ENCODE data around the gene PLA2G15.

Gene PLA2G15

GRCh38 chr16:68237243-68238028 is 7.7 kb upstream of the PLA2G15 start (continued):
- TF ChIP-seq TRIM28 (IDR thresholded peaks at IDR 0.05; ENCODE audit: borderline replicate concordance, low read length) (peak; percentile 25; the same call in 1 of the 2 replicates), ZBTB8A (tag by site-specific recombination; IDR thresholded peaks at IDR 0.05) (peak; percentile 66), ZNF768 (tag by site-specific recombination; IDR thresholded peaks at IDR 0.05) (no peak; the same call in 1 of the 2 replicates), ZNF600 (tag by site-specific recombination; IDR thresholded peaks at IDR 0.05) (no peak), ZNF521 (tag by site-specific recombination; IDR thresholded peaks at IDR 0.05) (no peak), ZNF302 (tag by site-specific recombination; IDR thresholded peaks at IDR 0.05; ENCODE audit: low read depth) (no peak), KLF9 (tag by site-specific recombination; IDR thresholded peaks at IDR 0.05; ENCODE audit: low read depth) (peak; percentile 90), ZNF704 (tag by site-specific recombination; IDR thresholded peaks at IDR 0.05) (no peak), ZBTB49 (tag by site-specific recombination; IDR thresholded peaks at IDR 0.05; ENCODE audit: low read depth) (no peak), ZNF248 (tag by site-specific recombination; IDR thresholded peaks at IDR 0.05) (no peak), HOXC10 (CRISPR knock-in tag; IDR thresholded peaks at IDR 0.05) (no peak), EGR2 (tag by site-specific recombination; IDR thresholded peaks at IDR 0.05; ENCODE audit: low read depth) (peak; percentile 88), ZNF221 (tag by site-specific recombination; IDR thresholded peaks at IDR 0.05; ENCODE audit: borderline replicate concordance) (no peak), KLF10 (tag by site-specific recombination; IDR thresholded peaks at IDR 0.05) (peak; percentile 100), CTCF (tag by site-specific recombination; IDR thresholded peaks at IDR 0.05) (peak; percentile 14; the same call in 1 of the 2 replicates), ZEB2 (tag by site-specific recombination; IDR thresholded peaks at IDR 0.05) (peak; percentile 97), ZNF157 (tag by site-specific recombination; IDR thresholded peaks at IDR 0.05) (no peak), ZNF830 (tag by site-specific recombination; IDR thresholded peaks at IDR 0.05; ENCODE audit: low read depth) (no peak), ZNF324 (tag by site-specific recombination; IDR thresholded peaks at IDR 0.05) (peak; percentile 48), ZBTB1 (tag by site-specific recombination; IDR thresholded peaks at IDR 0.05) (no peak), REPIN1 (tag by site-specific recombination; IDR thresholded peaks at IDR 0.05; ENCODE audit: low read depth) (no peak), ATF2 (tag by site-specific recombination; IDR thresholded peaks at IDR 0.05; ENCODE audit: low read depth) (no peak), ZNF776 (tag by site-specific recombination; IDR thresholded peaks at IDR 0.05; ENCODE audit: borderline replicate concordance) (no peak), ZNF398 (tag by site-specific recombination; IDR thresholded peaks at IDR 0.05) (no peak), BCL11B (tag by site-specific recombination; IDR thresholded peaks at IDR 0.05; ENCODE audit: low read depth) (peak; percentile 73; the same call in 1 of the 2 replicates), ZNF664 (tag by site-specific recombination; IDR thresholded peaks at IDR 0.05) (no peak), SCRT2 (tag by site-specific recombination; IDR thresholded peaks at IDR 0.05) (peak; percentile 99), IKZF3 (tag by site-specific recombination; IDR thresholded peaks at IDR 0.05) (peak; percentile 69), ZNF19 (tag by site-specific recombination; IDR thresholded peaks at IDR 0.05; ENCODE audit: low read depth) (no peak), ZFHX2 (tag by site-specific recombination; conservative IDR thresholded peaks at IDR 0.05) (peak; percentile 82), ZNF341 (tag by site-specific recombination; IDR thresholded peaks at IDR 0.05; ENCODE audit: low read depth) (peak; percentile 82), KLF16 (tag by site-specific recombination; IDR thresholded peaks at IDR 0.05) (peak; percentile 93), ZNF558 (tag by site-specific recombination; IDR thresholded peaks at IDR 0.05) (no peak)

Measured in HEK293 (cell line).